Measurements from ENCODE around the gene NR6A1.
A peak's percentile ranks its signal among the peaks of the same experiment; 100 is the strongest.
"Not testable (repeated sequence)": the region's sequence is repeated elsewhere in the genome, so short reads cannot be mapped to it uniquely, and the experiment has no call there.

The NR6A1 gene

GRCh38 chr9:124618476-124618875 is 152.6 kb downstream of the NR6A1 start:
- peak; percentile 21 for DNase-seq (ENCODE audit: low read depth, low spot score)
- TF ChIP-seq CTCF (IDR thresholded peaks at IDR 0.05; ENCODE audit: low read depth, low read length), result no peak
- H3K4me3 ChIP-seq (ENCODE audit: low read depth, low read length), result no peak overlapping the region
- in situ Hi-C loops (cut with HindIII; ENCODE audit: low sequenced_read_pairs), result no loop called here

GRCh38 chr9:124617477-124618141 is 153.5 kb downstream of the NR6A1 start:
- peak; percentile 77 for DNase-seq (ENCODE audit: low read depth, low spot score)
- in situ Hi-C loops (cut with HindIII; ENCODE audit: low sequenced_read_pairs), result no loop called here
- TF ChIP-seq CTCF (IDR thresholded peaks at IDR 0.05; ENCODE audit: low read depth, low read length), result peak; percentile 93
- no peak overlapping the region for H3K4me3 ChIP-seq (ENCODE audit: low read depth, low read length)

GRCh38 chr9:124616961-124617360 is 154.2 kb downstream of the NR6A1 start:
- TF ChIP-seq CTCF (IDR thresholded peaks at IDR 0.05; ENCODE audit: low read depth, low read length), result no peak
- DNase-seq (ENCODE audit: low read depth, low spot score), result no peak
- in situ Hi-C loops (cut with HindIII; ENCODE audit: low sequenced_read_pairs), result no loop called here
- H3K4me3 ChIP-seq (ENCODE audit: low read depth, low read length), result no peak overlapping the region

- H3K4me3 ChIP-seq (ENCODE audit: low read depth, low read length); DNase-seq (ENCODE audit: low read depth, low spot score); in situ Hi-C loops (cut with HindIII; ENCODE audit: low sequenced_read_pairs): not testable (repeated sequence)
Measured at GRCh38 chr9:124615840-124616239, 155.3 kb downstream of the NR6A1 start.

GRCh38 chr9:124615100-124615742 is 155.9 kb downstream of the NR6A1 start:
- in situ Hi-C loops (cut with HindIII; ENCODE audit: low sequenced_read_pairs), result no loop called here
- no peak for DNase-seq (ENCODE audit: low read depth, low spot score)

GRCh38 chr9:124613849-124614248 is 157.3 kb downstream of the NR6A1 start:
- in situ Hi-C loops (cut with HindIII; ENCODE audit: low sequenced_read_pairs), result no loop called here
- H3K4me3 ChIP-seq (ENCODE audit: low read depth, low read length), result no peak overlapping the region
- no peak for DNase-seq (ENCODE audit: low read depth, low spot score)
- no peak for TF ChIP-seq CTCF (IDR thresholded peaks at IDR 0.05; ENCODE audit: low read depth, low read length)

More at GRCh38 chr9:124615100-124615742, 155.9 kb downstream of the NR6A1 start:
- H3K4me3 ChIP-seq (ENCODE audit: low read depth, low read length), result no peak overlapping the region
- no peak for TF ChIP-seq CTCF (IDR thresholded peaks at IDR 0.05; ENCODE audit: low read depth, low read length)

- TF ChIP-seq CTCF (IDR thresholded peaks at IDR 0.05; ENCODE audit: low read depth, low read length), result no peak
- in situ Hi-C loops (cut with HindIII; ENCODE audit: low sequenced_read_pairs), result no loop called here
- H3K4me3 ChIP-seq (ENCODE audit: low read depth, low read length), result no peak overlapping the region
- DNase-seq (ENCODE audit: low read depth, low spot score), result peak; percentile 17
Measured at GRCh38 chr9:124611106-124611505, 160.0 kb downstream of the NR6A1 start.
